H1 (cell line): ENCODE data around the gene SPDEF. TPM values are rescaled to one million over a fixed set of nuclear protein-coding genes. Genes with fewer than 3 reads are reported as not detected.

Experiments used
- CHD1 ChIP-seq: IDR thresholded peaks from 2 replicates; pipeline ENCODE4 v1.6.1; 2012; ENCODE audit warnings: low read depth, low read length, improper control_type of control experiment
- CTBP2 ChIP-seq: IDR thresholded peaks from 2 replicates; pipeline ENCODE4 v1.7.0; 2011; ENCODE audit warnings: borderline replicate concordance, mild to moderate bottlenecking, moderate library complexity, mixed read lengths, low read length; ENCODE audit not compliant: insufficient read depth, insufficient read length
- EZH2 ChIP-seq: fragments of 200-600 bp; sonication (generic); IDR thresholded peaks from 2 replicates; pipeline ENCODE4 v1.7.1; 2012; ENCODE audit warnings: low read depth, mild to moderate bottlenecking, moderate library complexity, low read length, inconsistent platforms; ENCODE audit not compliant: severe bottlenecking
- HDAC2 ChIP-seq, 2 experiments: fragments of 300-600 bp in 1 of 2; sonication (generic) in 1 of 2; IDR thresholded peaks; 2 replicates each; pipeline ENCODE4 v1.6.1; 2011 to 2012; ENCODE audit warnings: low read depth in 2 of 2, low read length in 2 of 2, mild to moderate bottlenecking in 2 of 2, moderate library complexity in 2 of 2, borderline replicate concordance in 1 of 2, inconsistent platforms in 1 of 2
- KDM4A ChIP-seq: IDR thresholded peaks from one replicate; pipeline ENCODE4 v1.7.1; 2012; ENCODE audit warnings: low read depth, mild to moderate bottlenecking, moderate library complexity, low read length, inconsistent platforms; ENCODE audit not compliant: severe bottlenecking
- KDM5A ChIP-seq: fragments of 200-600 bp; IDR thresholded peaks from 2 replicates; pipeline ENCODE4 v1.7.1; 2012; ENCODE audit warnings: mild to moderate bottlenecking, low read length, inconsistent platforms, mixed read lengths
- RXRA ChIP-seq: IDR thresholded peaks from 2 replicates; pipeline ENCODE4 v1.6.1; 2011; ENCODE audit warnings: low read depth, mild to moderate bottlenecking, low read length, moderate library complexity; ENCODE audit not compliant: insufficient read depth
- SAP30 ChIP-seq: fragments of 300-600 bp; sonication (generic); IDR thresholded peaks from 2 replicates; pipeline ENCODE4 v1.7.1; 2012; ENCODE audit warnings: low read length, moderate library complexity, mild to moderate bottlenecking, inconsistent platforms; ENCODE audit not compliant: insufficient read depth, insufficient replicate concordance
- polyA plus RNA-seq, 7 experiments: library from polyadenylated mRNA; depleted of rRNA in 3 of 7; stranded (reverse) in 5 of 7; unstranded in 2 of 7; fragments of >200 nt in 5 of 7; fragments of 200-250 nt in 2 of 7; gene quantifications; 1 replicate in 5 of 7; 2 replicates in 1 of 7; 4 replicates in 1 of 7; pipeline versions ENCODE4 v1.2.1 to v1.2.3, GENCODE V29; 2011 to 2013; ENCODE audit warnings: missing spikeins in 2 of 7, mixed read lengths in 2 of 7
- total RNA-seq: library from RNA; stranded (reverse); fragmentation: NEBNext Ultra II Directional; extraction: Animal tissue kit (Norgen Biotek cat#: 25700); gene quantifications from 2 replicates; pipeline ENCODE4 v1.2.1, GENCODE V29; 2021
- TF ChIP-seq, protein P1 (sequence below): IDR thresholded peaks from 2 replicates; pipeline ENCODE4 v1.6.1; 2012; ENCODE audit warnings: low read length, inconsistent platforms

The SPDEF gene
- total and polyA plus RNA-seq, 2 of the 8 experiments (the other 6 are each of a cell fraction or from before 2014, with no cell fraction given): 0.15 to 0.30 TPM

- TF ChIP-seq, protein P1, sequence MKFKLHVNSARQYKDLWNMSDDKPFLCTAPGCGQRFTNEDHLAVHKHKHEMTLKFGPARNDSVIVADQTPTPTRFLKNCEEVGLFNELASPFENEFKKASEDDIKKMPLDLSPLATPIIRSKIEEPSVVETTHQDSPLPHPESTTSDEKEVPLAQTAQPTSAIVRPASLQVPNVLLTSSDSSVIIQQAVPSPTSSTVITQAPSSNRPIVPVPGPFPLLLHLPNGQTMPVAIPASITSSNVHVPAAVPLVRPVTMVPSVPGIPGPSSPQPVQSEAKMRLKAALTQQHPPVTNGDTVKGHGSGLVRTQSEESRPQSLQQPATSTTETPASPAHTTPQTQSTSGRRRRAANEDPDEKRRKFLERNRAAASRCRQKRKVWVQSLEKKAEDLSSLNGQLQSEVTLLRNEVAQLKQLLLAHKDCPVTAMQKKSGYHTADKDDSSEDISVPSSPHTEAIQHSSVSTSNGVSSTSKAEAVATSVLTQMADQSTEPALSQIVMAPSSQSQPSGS: no peak
- no peak for TF ChIP-seq KDM4A
- no peak for TF ChIP-seq RXRA
- TF ChIP-seq SAP30: no peak
- TF ChIP-seq CHD1: no peak
- TF ChIP-seq CTBP2: no peak
- TF ChIP-seq HDAC2 (IDR thresholded peaks at IDR 0.05; ENCODE audit: borderline replicate concordance in 1 of 2, low read depth in 2 of 2, low read length in 2 of 2): no peak
- no peak for TF ChIP-seq KDM5A
- no peak for TF ChIP-seq EZH2
These were observed 20.3 kb upstream of the SPDEF start (continued) for GRCh38 chr6:34576286-34576955.
